Measurements from ENCODE around the gene CSNK2B. TPM values are rescaled to one million over a fixed set of nuclear protein-coding genes. Genes with fewer than 3 reads are reported as not detected.

Gene CSNK2B
- total and polyA plus RNA-seq, 10 of the 15 experiments (the other 5 are each of a cell fraction or from before 2014, with no cell fraction given): 56.3 to 405 (median 286) TPM

DNA sequence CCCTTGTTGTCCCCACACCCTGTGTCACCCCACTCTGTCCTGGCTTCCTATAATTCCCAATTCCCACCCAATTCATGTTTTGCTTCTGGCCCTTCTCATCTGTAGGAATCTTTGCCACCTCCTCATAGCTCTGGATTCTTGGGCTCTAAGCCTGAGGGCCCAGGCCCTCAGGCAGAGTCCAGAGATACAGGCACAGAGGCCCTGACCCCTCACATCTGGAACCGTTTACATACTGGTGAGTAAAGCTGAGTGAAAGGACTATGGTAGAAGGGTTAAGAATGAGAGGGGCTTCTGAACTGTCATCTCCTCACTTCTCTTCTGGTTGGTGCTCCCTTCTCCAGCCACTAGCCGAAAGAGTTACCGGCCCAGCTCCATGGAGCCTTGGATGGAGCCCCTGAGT lies 31.7 kb upstream of the CSNK2B start (continued):
- TF ChIP-seq, protein P1, sequence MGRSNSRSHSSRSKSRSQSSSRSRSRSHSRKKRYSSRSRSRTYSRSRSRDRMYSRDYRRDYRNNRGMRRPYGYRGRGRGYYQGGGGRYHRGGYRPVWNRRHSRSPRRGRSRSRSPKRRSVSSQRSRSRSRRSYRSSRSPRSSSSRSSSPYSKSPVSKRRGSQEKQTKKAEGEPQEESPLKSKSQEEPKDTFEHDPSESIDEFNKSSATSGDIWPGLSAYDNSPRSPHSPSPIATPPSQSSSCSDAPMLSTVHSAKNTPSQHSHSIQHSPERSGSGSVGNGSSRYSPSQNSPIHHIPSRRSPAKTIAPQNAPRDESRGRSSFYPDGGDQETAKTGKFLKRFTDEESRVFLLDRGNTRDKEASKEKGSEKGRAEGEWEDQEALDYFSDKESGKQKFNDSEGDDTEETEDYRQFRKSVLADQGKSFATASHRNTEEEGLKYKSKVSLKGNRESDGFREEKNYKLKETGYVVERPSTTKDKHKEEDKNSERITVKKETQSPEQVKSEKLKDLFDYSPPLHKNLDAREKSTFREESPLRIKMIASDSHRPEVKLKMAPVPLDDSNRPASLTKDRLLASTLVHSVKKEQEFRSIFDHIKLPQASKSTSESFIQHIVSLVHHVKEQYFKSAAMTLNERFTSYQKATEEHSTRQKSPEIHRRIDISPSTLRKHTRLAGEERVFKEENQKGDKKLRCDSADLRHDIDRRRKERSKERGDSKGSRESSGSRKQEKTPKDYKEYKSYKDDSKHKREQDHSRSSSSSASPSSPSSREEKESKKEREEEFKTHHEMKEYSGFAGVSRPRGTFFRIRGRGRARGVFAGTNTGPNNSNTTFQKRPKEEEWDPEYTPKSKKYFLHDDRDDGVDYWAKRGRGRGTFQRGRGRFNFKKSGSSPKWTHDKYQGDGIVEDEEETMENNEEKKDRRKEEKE (IDR thresholded peaks at IDR 0.05): no peak
- TF ChIP-seq SRF (IDR thresholded peaks at IDR 0.05; ENCODE audit: low read depth in 2 of 2, low read length in 2 of 2): no peak
- TF ChIP-seq EZH2 (IDR thresholded peaks at IDR 0.05; ENCODE audit: borderline replicate concordance, control insufficient read depth, low read depth, low read length): no peak
- no peak for TF ChIP-seq MTA2 (IDR thresholded peaks at IDR 0.05; ENCODE audit: low read depth)
- TF ChIP-seq YBX1 (IDR thresholded peaks at IDR 0.05): no peak
- no peak for TF ChIP-seq ATF7 (IDR thresholded peaks at IDR 0.05; ENCODE audit: low read depth)
- no peak for TF ChIP-seq CEBPB (IDR thresholded peaks at IDR 0.05; ENCODE audit: borderline replicate concordance in 1 of 2, low read depth in 2 of 2, low read length in 2 of 2)
- TF ChIP-seq ZNF207 (IDR thresholded peaks at IDR 0.05; ENCODE audit: borderline replicate concordance): no peak
- no peak for TF ChIP-seq CHD2 (IDR thresholded peaks at IDR 0.05; ENCODE audit: borderline replicate concordance, low read depth, low read length)
- no peak for TF ChIP-seq CBFB (IDR thresholded peaks at IDR 0.05; ENCODE audit: low read depth)
- TF ChIP-seq NR2C2 (IDR thresholded peaks at IDR 0.05; ENCODE audit: borderline replicate concordance, control insufficient read depth, insufficient read length, low read depth): no peak
